T47D (cell line): ENCODE data around the gene SCRT2.
A peak's percentile ranks its signal among the peaks of the same experiment; 100 is the strongest.

ENCODE experiments used
- DNase-seq, 2 experiments: peaks; one replicate each; pipeline versions ENCODE4 v3.0.0 to v3.0.0-alpha.2; 2011 to 2012; ENCODE audit warnings: low read depth in 1 of 2, low spot score in 1 of 2
- JUND ChIP-seq: IDR thresholded peaks from 2 replicates; pipeline ENCODE4 v1.6.1; 2012; ENCODE audit warnings: low read depth
- in situ Hi-C: cut with HindIII; loops from 2 replicates; pipeline ENCODE4 v1.10.0; 2016; ENCODE audit warnings: low sequenced_read_pairs, low pct_unique_long_range_greater_than_20kb

The SCRT2 gene

DNA sequence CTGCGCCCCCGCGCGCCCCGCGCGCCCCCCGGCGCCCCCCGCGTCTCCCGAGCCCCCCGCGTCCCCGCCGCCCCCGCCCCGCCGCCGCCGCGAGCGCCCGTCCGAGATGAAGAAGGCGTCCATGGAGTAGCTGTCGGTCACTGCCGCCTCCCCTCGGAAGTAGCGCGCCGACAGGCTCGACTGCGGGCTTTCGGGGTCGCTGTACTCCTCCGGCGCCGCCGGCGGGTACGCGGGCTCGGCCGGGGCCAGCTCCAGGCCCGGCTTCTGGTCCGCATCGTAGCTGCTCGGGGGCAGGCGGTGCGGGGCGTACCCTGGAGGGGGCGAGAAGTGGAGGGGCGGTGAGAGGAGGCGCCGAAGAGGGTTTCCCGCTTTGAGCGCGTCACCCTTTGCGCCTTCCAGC, 11.5 kb downstream of the SCRT2 start:
- TF ChIP-seq JUND: no peak
- in situ Hi-C loops: no loop called here
- DNase-seq: no peak

DNA sequence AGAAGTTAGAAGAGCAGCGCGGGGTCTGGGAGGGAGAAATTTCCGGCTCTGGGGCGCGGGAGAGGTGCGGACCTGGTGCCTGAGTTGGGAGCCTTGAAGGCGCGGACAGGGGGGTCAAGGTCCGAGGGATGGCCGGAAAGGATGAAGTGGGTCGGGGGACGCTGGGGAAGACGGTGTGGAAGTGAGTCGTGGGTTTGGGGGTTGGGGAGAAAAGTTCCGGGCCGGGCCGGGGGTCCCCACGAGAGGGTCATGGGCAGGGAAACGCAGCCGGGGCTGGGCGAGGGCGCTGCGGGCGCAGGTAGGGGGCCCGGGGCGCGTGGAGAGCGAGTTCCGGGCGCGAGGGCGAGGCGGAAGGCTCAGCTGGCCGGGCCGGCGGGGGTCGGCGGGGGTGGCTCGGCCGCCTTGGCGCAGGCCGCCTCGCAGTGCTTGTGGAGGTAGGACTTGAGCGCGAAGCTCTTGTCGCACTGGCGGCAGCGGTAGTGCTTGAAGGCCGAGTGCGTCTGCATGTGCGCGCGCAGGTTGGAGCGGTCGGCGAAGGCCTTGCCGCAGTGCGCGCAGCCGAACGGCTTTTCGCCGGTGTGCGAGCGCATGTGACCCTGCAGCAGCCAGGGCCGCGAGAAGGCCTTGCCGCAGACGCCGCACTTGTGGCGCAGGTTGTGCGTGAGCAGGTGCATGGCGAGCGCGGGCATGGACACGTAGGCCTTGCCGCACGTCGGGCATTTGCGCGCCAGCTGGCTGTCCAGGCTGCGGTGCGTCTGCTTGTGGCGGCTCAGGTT, 12.1 kb downstream of the SCRT2 start:
- no peak for TF ChIP-seq JUND
- DNase-seq: no peak
- in situ Hi-C loops: no loop called here

DNA sequence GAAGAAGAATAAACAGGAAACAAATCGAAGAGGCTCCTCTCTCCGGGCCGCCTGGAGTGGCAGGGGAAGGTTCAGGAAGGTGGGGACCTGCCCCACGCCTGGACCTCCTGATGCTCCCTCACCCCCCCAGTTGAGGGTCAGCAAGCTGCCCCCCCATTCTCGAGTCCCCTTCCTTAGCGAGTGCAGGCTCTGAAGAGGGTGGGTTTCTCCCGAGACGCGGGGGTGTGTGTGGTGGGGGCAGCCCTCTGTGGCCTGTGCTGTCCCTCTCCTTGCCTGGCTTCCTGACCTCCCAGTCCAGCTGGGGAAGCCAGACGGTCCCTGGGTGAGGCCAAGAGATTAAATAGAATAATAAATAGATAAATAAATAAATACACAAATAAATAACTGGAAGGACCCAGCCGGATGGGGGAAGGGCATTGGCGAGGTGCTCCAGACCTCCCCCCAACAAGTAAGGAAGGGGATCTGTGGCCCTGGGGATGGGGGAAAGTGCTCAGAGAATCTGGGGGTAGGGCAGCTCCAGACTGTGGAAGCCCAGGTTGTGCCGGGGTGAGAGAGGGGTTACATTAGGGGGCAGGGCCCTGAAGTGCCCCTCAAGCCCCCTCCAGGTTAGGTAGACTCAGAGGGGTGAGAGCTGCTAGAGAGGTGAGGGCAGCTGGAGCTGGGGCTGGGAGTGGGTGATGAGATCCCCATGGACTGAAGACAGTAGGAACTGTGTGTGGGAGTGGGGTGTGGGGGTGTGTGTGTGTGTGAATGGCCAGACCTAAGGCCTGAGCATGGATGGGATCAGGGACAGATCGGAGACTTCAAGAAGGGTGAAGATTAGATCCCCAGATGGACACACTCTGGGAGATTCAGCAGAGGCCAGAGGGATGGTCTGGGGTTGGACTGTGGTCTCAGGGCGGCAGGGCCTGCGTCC, 13.1 kb downstream of the SCRT2 start:
- in situ Hi-C loops: no loop called here
- TF ChIP-seq JUND: no peak
- DNase-seq: no peak

DNA sequence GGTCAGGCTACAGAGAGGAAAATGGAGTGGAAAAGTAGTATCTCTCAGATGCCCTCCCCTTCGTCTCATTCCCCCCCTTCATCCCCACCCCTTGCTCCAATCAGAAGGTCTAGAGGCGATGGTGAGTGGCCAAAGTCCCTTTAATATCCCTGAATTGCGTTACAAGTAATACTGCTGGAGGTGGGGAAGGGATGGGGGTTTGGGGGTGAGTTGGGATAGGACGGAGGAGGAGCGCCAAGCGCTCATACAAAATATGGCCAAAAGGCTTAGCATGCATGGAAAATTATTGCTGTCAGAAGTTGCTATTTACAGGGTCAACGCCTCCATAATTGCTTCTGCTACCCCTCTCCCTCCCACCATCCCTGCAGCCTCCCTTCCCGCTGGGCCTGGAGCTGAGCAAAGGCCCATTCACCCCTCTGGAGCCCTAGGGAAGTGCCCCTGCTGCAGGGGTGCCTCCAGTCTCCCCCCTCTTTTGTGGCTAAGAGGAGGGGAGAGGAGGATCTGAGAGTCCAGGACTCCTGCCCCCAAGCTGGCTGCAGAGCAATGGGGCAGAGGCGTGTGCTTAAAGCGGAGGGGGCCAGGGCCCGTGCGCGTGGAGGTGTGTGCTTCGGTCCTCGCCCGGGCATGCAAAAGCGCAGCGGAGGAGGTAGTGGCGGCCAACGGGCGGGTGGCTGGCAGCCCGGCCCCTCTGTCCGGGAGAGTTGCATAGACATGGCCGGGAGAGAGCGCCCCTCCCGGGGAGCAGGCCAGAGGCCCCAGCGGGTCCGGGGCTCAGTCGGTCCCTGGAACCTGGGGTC, 13.9 kb downstream of the SCRT2 start:
- in situ Hi-C loops: no loop called here
- no peak for TF ChIP-seq JUND
- DNase-seq: no peak

DNA sequence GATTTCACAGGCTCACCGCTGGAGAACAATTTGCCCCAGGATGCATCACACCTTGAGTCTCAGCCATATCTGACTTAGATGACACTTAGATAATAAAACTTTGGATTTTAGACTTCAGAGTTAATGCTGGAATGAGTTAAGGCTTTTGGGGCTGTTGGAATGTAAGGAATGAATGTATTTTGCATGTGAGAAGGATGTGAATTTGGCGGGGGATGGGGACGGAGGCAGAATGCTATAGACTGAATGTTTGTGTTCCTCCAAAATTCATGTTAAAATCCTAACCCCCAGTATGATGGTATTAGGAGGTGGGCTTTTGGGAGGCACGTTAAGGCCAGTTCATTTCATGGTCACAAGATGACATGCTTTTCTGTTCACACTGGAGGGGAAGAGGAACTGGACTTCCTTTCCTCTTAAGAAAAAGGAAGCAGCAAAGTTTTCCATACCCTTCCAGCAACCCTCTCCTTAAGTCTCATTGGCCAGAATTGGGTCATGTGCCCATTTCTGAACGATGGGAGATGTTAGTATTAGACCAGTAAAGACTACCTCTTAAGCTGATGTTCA, 16.8 kb downstream of the SCRT2 start:
- TF ChIP-seq JUND: no peak
- no peak for DNase-seq
- in situ Hi-C loops: no loop called here

DNA sequence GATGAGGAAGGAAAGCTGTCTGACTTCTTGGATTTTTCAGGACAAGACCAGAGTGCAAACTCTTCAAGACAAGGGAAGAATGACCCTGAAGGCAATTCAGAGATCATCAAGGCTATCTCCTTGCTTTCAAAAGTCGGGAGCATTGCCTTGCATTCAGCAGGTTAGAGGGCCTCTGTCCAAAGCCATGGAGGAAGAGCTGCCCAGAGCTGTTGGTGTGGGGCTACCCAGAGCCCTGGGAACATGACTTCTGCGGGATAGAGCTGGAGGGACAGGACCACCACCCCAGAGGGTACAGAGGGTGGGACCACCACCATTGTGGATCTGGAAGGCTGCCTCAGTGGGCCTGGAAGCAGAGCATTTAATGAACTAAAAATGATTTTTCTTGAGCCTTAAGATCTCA, 17.4 kb downstream of the SCRT2 start:
- in situ Hi-C loops: no loop called here
- DNase-seq: no peak
- TF ChIP-seq JUND: no peak

DNA sequence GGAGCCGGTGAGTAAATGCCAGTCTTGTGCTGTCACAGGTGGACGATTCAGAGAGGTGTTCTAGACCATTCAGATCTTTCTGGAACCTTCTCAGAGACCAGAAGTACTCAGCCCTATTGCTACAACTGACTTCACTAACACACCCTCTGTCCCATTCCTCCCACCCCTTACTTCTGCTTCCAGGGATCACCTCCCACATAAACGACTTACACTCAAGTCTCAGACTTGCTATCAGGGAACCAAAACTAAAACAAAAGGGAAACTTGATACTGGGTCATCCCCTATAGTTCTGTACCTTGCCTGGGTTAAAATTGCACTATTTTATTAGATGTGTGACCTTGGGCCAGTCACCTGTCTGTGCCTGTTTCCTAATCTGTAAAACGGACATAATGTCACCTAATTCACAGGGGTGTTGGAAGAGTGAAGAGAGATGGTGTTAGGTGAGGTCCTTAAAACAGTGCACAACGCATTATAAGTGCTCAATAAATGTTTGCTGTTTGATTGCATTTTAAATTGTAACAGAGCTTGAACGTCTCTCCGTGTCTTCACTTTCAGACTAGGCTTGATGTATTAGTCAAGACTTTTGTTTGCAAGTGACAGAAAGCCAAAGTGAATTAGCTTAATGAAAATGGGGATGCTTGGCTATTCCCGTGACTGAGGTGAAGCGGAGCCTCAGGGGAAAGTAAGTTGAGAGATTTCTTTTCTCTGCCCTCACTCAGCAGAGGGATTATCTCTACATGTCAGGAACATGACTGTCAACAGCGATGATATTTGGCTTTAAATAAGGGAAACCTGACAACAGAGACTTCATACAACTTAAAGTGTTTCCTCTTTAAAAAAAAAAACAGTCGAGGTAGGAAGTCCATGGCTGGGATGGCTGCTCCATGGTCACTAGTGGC, 19.6 kb downstream of the SCRT2 start:
- in situ Hi-C loops: no loop called here
- no peak for TF ChIP-seq JUND
- no peak for DNase-seq

DNA sequence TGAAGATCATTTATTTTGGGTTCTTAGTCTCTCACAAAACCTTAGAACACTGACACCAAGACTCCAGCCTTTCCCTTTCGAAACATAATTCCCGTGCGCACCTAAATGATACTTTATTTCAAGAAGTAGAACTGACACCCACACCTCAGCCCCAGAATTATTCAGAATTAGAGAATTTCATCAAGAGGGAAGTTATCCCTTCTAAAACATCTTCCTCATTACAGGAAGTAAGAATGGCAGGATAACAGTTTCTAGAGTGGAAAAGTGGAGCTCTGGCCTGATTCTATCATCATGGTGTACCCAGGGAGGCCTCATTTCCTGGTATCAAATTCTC, 21.2 kb downstream of the SCRT2 start:
- TF ChIP-seq JUND: no peak
- in situ Hi-C loops: no loop called here

DNA sequence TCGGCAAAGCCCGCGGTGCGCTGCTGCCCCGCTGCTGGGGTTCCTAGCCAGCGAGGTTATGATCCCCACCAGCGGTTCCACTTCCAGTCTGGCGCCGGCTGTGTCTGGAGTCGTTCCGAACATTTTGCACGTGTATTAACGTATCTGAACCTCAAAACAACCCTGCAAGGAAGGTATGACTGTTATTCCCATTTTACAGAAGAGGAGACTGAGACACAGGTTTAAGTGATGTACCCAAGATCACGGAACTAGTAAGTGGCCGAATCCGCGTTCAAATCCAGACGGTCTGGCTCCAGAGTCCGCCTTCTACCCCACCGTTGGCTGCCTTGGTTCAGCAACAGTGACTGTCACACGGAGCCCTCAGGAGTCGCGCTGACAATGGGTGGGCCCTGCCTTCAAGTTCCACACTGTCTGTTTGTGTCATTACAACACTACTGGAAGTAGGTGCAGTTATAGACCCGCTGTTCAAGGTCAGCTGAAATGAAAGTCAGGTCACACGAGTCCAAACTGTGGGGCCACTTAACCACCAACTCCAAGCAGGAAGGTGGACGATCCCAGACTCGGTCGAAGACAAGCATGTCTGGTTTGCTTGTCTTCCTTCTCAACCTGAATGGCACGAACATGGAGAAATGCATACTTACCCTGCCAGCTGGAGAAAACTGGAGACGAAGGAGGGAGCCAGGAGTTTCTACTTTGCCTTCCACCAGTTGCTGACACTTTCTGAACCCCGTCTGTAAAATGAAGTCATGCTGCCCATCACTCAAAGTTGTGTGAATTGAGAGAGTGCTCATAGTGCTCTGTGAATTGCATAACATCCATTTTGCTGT, 21.8 kb downstream of the SCRT2 start:
- no peak for TF ChIP-seq JUND
- in situ Hi-C loops: no loop called here

More for the DNA sequence above, 21.2 kb downstream of the SCRT2 start:
- DNase-seq: no peak

DNA sequence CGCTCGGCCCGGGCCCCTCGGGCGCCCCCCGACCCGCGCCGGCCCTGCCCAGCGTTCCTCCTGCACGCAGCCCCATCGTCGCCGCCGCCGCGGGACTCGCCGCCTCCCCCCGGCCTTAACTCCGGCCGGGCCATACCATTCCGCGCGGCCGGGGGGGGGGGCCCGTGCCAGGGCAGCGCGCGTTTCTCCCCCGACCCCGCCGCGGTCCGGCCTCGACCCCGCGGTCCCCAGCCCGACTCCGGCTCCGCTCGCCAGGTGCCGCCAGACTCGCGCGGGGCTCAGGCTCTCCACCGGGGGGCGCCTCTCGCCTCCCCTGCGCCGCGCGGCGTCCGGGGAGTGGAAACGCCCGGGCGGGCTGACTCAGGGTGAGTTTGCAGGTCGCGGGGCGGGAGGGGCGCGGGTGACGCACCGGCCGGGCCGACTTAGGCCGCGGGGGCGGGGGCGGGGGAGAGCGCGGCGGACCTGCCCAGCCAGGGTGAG, 22.5 kb downstream of the SCRT2 start, which contains the start of gene SRXN1:
TSS of gene SRXN1 (minus strand) at position 91 of the 480 bp plus-strand sequence. CDS start at position 76, 15 bp downstream.
- peak; percentile 94 to 96 for DNase-seq
- no peak for TF ChIP-seq JUND
- in situ Hi-C loops: no loop called here

More for the DNA sequence above, 21.8 kb downstream of the SCRT2 start:
- no peak for DNase-seq
